ENCODE measurements around the gene PIK3CB.
"Not testable (repeated sequence)": the region's sequence is repeated elsewhere in the genome, so short reads cannot be mapped to it uniquely, and the experiment has no call there.

PIK3CB gene

DNA sequence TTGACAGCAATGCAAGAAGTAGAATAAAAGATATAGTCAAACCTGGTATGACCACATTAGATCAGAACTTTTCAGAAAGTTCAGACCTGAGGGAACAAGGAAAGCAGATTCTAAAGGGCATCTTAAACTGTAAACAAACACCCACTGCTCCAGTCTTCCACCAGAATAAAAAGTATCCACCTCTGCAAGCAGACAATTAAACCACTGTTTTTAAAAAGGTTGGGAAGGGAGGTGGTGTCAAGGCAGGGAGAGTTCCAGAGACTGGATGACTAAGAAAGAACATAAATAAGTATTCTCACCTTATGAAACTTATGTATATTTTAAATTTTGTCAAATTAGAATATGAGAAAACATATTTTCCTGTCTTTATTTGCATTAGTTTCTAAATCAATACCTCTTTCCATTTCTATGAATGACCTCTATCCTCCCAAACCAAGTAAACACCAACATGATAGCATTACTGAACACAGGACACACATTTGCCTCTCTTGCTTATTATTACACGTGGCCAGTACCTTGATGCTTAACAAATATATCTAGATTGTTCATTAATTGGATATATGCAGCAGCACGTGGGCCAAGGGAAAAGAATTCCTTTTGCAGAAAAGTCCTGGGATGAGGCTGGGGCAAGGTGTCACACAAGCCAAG is 31.6 kb downstream of the PIK3CB start:
- DNase-seq (ENCODE audit: low read depth), result no peak

- not testable (repeated sequence) for DNase-seq (ENCODE audit: low read depth)
Observed at GRCh38 chr3:138802223-138802622, 32.5 kb downstream of the PIK3CB start.

- DNase-seq (ENCODE audit: low read depth), result no peak
Observed at GRCh38 chr3:138801792-138802191, 32.9 kb downstream of the PIK3CB start.

DNA sequence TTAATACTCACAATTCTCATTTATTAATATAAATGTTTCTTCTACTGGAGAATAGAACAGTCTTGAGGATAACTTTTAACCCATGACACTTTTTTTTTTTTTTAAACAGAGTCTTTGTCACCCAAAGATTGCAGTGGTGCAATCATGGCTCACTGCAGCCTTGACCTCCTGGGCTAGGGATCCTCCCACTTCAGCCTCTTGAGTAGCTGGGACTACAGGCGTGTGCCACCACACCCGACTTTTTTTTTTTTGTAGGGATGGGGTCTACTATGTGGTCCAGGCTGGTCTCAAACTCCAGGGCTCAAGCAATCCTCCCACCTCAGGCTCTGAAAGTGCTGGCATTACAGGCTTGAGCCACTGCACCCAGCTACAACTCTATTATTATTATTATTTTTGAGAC is 34.5 kb downstream of the PIK3CB start:
- DNase-seq (ENCODE audit: low read depth), result no peak

DNA sequence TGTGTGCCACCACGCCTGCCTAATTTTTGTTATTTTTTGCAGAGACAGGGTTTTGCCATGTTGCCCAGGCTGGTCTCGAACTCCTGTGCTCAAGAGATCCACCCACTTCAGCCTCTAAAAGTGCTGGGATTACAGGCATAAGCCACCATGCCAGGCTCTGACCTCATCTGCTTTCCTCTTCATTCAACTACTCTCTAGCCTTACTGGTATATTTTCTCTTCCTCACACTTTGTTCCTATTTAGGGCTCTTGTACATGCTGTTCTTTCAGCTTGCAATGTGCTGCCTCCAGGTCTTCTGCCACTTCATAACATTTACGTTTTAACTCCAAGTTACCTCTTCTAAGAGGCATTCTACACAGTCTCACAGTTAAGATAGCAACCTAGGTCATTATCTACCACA is 34.9 kb downstream of the PIK3CB start:
- DNase-seq (ENCODE audit: low read depth), result no peak

DNA sequence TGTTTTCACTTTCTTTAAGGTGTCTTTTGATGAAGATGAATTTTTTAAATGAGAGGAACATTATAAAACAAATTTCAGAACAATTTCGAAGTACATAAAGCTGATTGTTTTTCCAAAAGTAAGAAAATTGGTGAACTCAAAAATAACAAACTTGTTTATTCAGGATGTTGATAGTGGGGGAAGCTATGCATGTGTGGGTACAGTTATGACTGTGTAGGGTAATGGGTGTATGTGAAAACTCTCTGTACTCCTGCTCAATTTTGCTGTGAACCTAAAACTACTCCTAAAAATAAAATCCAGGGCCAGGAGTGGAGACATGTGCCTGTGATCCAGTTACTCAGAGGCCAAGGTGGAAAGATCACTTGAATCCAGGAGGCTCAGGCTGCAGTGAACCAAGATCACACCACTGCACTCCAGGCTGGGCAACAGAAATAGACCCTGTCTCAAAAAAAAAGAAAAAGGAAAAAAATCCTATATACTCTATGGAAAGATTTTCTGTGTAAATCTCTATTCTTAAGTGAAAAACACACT is 37.2 kb downstream of the PIK3CB start:
- DNase-seq (ENCODE audit: low read depth), result no peak

DNA sequence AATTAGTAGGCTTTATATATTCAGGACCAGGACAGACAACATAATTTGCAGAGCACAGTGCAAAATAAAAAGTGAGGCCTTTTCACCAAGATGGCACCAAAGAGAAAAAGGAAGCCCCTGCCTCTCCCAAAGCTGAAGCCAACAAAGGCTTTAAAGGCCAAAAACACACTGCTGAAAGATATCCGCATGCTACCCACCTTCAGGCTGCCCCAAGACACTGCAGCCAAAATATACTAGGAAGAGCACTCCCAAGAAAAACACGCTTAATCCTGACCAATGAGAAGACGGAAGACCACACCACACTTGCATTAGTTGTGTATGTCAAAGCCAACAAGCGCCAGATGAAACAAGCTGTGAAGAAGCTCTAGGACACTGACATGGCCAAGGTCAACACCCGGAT is 38.0 kb downstream of the PIK3CB start:
- DNase-seq (ENCODE audit: low read depth), result no peak

DNA sequence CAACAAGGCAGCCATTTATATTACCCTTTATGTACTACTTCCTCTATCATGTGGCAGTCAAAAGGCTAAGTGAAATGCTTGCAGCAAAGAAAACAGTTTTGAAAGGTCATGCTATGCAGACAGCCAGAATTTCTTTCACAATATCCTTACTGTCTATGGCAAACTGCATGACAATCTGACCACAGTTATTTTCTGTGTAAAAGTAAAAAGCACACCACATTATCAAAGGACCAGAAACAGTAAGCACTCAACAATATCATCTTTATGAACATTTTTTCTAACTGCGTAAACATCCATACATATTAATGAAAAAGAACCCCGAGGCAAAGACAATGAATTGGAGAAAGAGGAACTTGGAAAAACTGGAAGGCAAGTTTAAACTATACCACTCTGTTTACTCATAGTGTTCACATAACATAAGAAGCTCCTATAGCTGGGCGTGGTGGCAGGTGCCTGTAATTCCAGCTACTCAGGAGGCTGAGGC is 47.9 kb downstream of the PIK3CB start:
- DNase-seq (ENCODE audit: low read depth), result peak; percentile 91

- DNase-seq (ENCODE audit: low read depth), result no peak
Observed at GRCh38 chr3:138785951-138786350, 48.8 kb downstream of the PIK3CB start.

GRCh38 chr3:138785362-138785857 is 49.3 kb downstream of the PIK3CB start:
- DNase-seq (ENCODE audit: low read depth), result not testable (repeated sequence)

DNA sequence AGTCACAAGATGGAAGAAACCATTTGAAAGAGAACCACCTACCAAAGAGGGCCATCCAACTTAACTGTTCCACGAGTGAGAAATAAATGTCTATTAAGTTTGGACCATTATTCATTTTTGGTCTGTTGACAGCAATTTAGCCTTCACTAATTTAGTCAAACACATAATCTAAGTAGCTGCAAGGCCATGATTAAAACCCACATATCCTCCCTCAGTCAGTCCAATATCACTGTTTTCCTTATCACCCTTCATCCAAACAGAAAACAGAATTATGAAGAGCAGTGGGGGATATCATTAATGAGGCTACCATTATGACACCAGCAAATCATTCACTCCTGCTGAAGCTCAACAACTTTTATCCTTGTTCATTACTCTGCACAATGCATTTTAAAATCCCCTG is 52.0 kb downstream of the PIK3CB start:
- DNase-seq (ENCODE audit: low read depth), result no peak

DNA sequence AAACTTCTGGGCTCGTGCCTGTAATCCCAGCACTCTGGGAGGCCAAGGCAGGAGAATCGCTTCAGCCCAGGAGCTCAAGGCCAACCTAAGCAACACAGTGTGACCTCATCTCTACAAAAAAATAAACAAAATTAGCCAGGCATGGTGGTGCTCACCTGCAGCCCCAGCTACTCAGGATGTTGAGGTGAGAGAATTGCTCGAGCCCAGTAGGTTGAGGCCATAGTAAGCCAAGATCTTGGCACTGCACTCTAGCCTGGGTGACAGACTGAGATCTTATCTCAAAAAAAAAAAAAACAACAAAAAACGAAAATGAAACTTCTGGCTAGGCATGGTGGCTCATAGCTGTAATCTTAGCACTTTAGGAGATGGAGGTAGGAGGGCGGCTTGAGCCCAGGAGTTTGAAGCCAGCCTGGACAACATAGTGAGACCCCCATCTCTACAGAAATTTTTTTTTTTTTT is 53.7 kb downstream of the PIK3CB start:
- DNase-seq (ENCODE audit: low read depth), result peak; percentile 24

DNA sequence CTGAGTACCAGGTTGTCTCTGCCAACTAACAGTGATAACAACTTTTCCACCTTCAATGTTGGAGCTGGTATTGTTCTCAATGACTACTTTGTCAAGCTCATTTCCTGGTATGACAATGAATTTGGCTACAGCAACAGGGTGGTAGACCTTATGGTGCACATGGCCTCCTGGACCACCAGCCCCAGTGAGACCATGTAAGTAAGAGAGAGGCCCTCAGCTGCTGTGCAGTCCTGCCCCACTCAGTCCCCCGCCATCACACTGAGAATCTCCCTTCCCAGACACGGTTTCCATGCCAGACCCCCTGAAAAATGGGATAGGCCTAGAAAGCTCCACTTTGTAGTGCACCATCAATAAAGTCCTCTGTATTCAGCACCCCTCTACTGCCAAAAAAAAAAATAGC is 56.1 kb downstream of the PIK3CB start:
- DNase-seq (ENCODE audit: low read depth), result no peak

- DNase-seq (ENCODE audit: low read depth), result no peak
Observed at GRCh38 chr3:138776961-138777360, 57.8 kb downstream of the PIK3CB start.

DNA sequence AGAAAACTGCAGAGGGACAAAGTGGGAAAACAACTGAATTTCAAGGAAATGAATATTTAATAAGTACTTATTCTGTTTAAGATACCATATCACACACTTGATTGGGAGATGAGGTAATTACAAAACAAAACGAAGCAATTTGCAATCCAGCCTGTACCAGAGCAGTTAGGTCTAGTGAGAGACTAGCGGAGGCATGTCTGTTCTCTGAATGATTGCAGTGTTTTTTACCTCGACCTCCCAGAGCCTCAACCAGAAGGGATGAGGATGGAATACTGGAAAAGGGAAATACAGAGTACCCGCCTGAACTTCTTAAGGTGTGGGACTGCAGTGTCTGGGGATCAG is 59.5 kb downstream of the PIK3CB start:
- peak; percentile 31 for DNase-seq (ENCODE audit: low read depth)

DNA sequence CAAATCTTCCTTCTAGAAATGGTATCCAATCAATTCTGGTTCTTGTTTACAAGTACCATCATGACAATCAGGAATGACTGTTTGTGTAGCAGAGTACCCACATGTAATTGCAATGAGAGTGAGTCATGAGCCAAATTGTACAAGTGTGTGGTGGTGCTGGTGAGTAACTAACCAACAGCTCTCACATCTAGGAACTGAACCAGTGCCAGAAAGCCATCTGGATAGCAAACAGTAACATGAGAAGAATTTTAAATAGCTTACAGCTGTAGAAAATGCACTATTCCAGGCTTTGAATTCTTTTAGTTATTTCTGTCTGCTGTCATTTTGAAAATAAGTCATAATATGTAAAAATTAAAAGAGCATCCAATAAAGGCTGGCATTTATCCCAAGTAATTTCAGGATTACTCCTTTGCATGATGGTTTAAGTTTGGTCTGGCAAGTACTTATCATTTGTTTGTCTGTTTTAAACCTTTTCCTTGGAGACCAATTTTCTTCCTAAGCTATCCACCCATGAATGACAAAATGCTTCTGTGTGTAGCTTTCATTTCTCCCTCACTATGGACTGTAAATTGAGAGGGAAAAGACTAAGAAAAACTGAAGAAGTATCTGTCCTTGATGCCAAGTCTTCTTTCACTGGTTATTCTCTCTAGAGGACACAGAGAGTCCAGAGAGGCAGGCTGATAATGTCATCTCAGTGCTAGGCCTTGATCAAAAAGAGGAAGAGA is 60.0 kb downstream of the PIK3CB start:
- peak; percentile 100 for DNase-seq (ENCODE audit: low read depth)

DNA sequence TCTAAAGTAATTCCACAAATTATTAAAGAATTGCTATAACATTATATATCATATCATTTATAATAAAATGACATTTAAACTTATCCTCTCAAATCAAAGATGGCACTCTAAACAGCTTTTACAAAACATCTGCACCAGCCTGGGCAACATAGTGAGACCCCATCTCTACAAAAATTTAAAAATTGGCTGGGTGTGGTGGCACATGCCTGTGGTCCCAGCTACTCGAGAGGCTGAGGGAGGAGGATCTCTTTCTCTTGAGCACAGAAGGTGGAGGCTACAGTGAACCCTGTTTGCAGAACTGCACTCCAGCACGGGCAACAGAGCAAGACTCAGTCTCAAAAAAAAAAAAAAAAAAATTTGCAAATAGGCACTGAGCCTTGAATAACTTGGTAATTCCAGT is 63.1 kb downstream of the PIK3CB start:
- DNase-seq (ENCODE audit: low read depth), result no peak

GRCh38 chr3:138769616-138770015 is 65.1 kb downstream of the PIK3CB start:
- DNase-seq (ENCODE audit: low read depth), result peak; percentile 31

GRCh38 chr3:138768946-138769345 is 65.8 kb downstream of the PIK3CB start:
- no peak for DNase-seq (ENCODE audit: low read depth)

DNA sequence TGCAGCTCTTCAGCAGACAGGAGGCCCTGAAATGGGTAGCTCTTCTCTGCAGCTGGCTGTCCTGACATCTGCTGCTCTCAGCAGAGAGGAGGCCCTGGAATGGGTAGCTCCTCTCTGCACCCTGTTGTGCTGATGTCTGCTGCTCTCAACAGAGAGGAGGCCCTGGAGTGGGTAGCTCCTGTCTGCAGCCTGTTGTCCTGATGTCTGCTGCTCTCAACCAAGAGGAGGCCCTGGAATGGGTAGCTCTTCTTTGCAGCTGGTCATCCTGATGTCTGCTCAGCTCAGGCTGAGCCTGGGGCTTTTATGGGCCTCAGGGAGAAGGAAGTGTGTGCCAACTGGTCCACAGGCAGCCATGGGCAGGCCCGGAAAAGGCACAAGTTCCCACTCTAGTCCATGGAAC is 66.6 kb downstream of the PIK3CB start:
- no peak for DNase-seq (ENCODE audit: low read depth)

- no peak for DNase-seq (ENCODE audit: low read depth)
Observed at GRCh38 chr3:138767498-138768104, 67.1 kb downstream of the PIK3CB start.

- no peak for DNase-seq (ENCODE audit: low read depth)
Observed at GRCh38 chr3:138761002-138761401, 73.7 kb downstream of the PIK3CB start.

DNA sequence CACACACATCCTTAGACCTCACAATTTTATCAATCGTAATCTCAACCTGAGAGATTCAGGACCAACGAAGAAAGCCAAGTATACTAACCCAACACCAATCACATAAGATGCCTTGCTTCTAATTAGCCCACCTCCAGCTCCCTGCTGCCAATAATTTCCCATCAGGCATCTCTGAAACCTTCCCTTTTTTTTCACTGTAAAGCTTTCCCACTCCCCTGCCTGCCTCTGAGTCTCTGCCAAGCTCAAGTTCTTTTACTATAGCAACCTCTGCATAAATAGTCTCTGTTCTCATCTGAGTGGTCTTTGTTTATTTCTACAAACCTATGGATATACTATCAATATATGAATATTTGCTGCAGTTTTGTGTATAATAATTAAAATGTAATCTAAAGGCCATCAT is 86.5 kb downstream of the PIK3CB start:
- DNase-seq (ENCODE audit: low read depth), result no peak
